ENCODE data around the gene MYO16. TPM values are rescaled to one million over a fixed set of nuclear protein-coding genes. Genes with fewer than 3 reads are reported as not detected.

MYO16 gene
- polyA plus RNA-seq, 2 of the 4 experiments (the other 2 are of a cell fraction), result 0.03 to 0.06 TPM

- Histone ChIP-seq H3K4me3 (no peak overlapping the region), H3K4me1 (0 out of 3 replicates have a peak, but pooled peaks cover 9% of the 10 kb centered on the region), H3K4me2 (no peak overlapping the region), H3K9me3 (no peaks in the 10 kb centered on the region), H3K27ac (no peak overlapping the region)
- ChIA-PET POLR2A (no interaction called here), CTCF (interaction anchor here (1.7 kb wide), 1 partner anchor 14 kb away, joined by 3 read pairs; no protein-coding TSS in a partner anchor)
- ATAC-seq (no peak), DNase-seq (ENCODE audit: low read depth in 1 of 2, low spot score in 1 of 2) (no peak), FAIRE-seq (no peak)
- WGBS (ENCODE audit: missing lambda C conversion rate), result 90% methylated on average over 10 of the region's 10 CpGs
- TF ChIP-seq RNF2 (IDR thresholded peaks at IDR 0.05; ENCODE audit: borderline replicate concordance, low read depth), result no peak
- TF ChIP-seq MAFK (IDR thresholded peaks at IDR 0.05; ENCODE audit: partially characterized antibody), result no peak
- TF ChIP-seq POLR2AphosphoS2 (conservative IDR thresholded peaks at IDR 0.05; ENCODE audit: low read length), result no peak
- TF ChIP-seq ZC3H11A (IDR thresholded peaks at IDR 0.05), result no peak
- no peak for TF ChIP-seq MYC (IDR thresholded peaks at IDR 0.05; ENCODE audit: borderline replicate concordance, low read length)
- no peak for TF ChIP-seq ZSCAN20 (CRISPR knock-in tag; IDR thresholded peaks at IDR 0.05)
- TF ChIP-seq, protein P1, sequence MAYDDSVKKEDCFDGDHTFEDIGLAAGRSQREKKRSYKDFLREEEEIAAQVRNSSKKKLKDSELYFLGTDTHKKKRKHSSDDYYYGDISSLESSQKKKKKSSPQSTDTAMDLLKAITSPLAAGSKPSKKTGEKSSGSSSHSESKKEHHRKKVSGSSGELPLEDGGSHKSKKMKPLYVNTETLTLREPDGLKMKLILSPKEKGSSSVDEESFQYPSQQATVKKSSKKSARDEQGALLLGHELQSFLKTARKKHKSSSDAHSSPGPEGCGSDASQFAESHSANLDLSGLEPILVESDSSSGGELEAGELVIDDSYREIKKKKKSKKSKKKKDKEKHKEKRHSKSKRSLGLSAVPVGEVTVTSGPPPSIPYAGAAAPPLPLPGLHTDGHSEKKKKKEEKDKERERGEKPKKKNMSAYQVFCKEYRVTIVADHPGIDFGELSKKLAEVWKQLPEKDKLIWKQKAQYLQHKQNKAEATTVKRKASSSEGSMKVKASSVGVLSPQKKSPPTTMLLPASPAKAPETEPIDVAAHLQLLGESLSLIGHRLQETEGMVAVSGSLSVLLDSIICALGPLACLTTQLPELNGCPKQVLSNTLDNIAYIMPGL (CRISPR knock-in tag; IDR thresholded peaks at IDR 0.05; ENCODE audit: borderline replicate concordance), result no peak
- TF ChIP-seq, protein P2, sequence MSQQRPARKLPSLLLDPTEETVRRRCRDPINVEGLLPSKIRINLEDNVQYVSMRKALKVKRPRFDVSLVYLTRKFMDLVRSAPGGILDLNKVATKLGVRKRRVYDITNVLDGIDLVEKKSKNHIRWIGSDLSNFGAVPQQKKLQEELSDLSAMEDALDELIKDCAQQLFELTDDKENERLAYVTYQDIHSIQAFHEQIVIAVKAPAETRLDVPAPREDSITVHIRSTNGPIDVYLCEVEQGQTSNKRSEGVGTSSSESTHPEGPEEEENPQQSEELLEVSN (IDR thresholded peaks at IDR 0.05; ENCODE audit: borderline replicate concordance, low read depth), result no peak
- no peak for TF ChIP-seq HOXA7 (CRISPR knock-in tag; IDR thresholded peaks at IDR 0.05)
- no peak for TF ChIP-seq BHLHE40 (IDR thresholded peaks at IDR 0.05; ENCODE audit: low read depth, low read length)
These were observed 223.6 kb downstream of the MYO16 start for GRCh38 chr13:108853031-108853430.

DNA sequence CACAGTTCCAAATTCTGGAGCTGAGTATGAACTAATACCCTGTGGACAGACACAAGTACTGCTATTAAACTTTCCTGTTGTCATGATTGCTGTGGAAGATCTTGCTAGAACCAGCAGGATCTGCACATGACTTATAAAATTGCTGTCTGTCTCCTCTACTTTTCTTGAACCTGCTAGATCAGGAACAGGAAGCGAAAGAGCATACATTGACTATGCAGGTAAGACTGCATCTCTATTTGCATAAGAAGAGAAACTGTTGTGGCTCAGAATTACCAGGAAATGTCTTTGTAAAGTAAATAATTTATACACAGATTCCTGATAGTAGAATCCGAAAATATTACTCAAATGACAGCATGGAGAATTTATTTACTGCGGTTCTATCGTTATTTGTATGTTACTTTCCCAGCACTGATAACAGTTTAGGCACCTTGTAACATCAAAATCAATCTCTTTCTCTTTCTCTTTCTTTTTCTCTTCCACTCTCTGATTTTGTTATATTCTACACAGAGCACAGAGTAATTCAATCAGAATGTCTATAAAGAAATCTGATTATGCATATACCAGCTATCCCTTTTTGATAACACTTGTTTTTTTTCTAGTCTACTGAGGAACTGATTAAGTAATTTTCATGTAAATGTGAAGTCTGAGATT lies 226.5 kb downstream of the MYO16 start:
- Histone ChIP-seq H3K9me3 (no peaks in the 10 kb centered on the region), H3K4me3 (no peak overlapping the region), H3K4me1 (peaks cover 28% of the 10 kb centered on the region), H3K27ac (no peak overlapping the region), H3K4me2 (no peak overlapping the region)
- ChIA-PET POLR2A (no interaction called here), CTCF (no interaction called here)
- ATAC-seq (no peak), DNase-seq (ENCODE audit: low read depth in 1 of 2, low spot score in 1 of 2) (no peak), FAIRE-seq (no peak)
- WGBS (ENCODE audit: missing lambda C conversion rate), result 77% methylated on average over 4 of the region's 4 CpGs
- TF ChIP-seq FOXS1 (CRISPR knock-in tag; IDR thresholded peaks at IDR 0.05), result no peak
- no peak for TF ChIP-seq ESRRA (IDR thresholded peaks at IDR 0.05; ENCODE audit: borderline replicate concordance, low read length)
- TF ChIP-seq, protein P2 (IDR thresholded peaks at IDR 0.05; ENCODE audit: borderline replicate concordance, low read depth), result no peak
- TF ChIP-seq MAZ (IDR thresholded peaks at IDR 0.05; ENCODE audit: borderline replicate concordance, low read depth, low read length), result no peak
- TF ChIP-seq, protein P3, sequence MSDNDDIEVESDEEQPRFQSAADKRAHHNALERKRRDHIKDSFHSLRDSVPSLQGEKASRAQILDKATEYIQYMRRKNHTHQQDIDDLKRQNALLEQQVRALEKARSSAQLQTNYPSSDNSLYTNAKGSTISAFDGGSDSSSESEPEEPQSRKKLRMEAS (IDR thresholded peaks at IDR 0.05), result no peak
- TF ChIP-seq POLR2A (IDR thresholded peaks at IDR 0.05; ENCODE audit: low read length), result no peak
- TF ChIP-seq ZSCAN20 (CRISPR knock-in tag; IDR thresholded peaks at IDR 0.05), result no peak
- TF ChIP-seq, protein P4, sequence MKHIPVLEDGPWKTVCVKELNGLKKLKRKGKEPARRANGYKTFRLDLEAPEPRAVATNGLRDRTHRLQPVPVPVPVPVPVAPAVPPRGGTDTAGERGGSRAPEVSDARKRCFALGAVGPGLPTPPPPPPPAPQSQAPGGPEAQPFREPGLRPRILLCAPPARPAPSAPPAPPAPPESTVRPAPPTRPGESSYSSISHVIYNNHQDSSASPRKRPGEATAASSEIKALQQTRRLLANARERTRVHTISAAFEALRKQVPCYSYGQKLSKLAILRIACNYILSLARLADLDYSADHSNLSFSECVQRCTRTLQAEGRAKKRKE (CRISPR knock-in tag; IDR thresholded peaks at IDR 0.05; ENCODE audit: low read depth), result no peak
- no peak for TF ChIP-seq SMC3 (IDR thresholded peaks at IDR 0.05)
- TF ChIP-seq ZC3H11A (IDR thresholded peaks at IDR 0.05), result no peak
- TF ChIP-seq SREBF2 (IDR thresholded peaks at IDR 0.05), result no peak
- no peak for TF ChIP-seq MYC (IDR thresholded peaks at IDR 0.05; ENCODE audit: borderline replicate concordance, low read length)
- no peak for TF ChIP-seq POLR2AphosphoS2 (conservative IDR thresholded peaks at IDR 0.05; ENCODE audit: low read length)
- TF ChIP-seq RFX5 (IDR thresholded peaks at IDR 0.05), result no peak
- no peak for TF ChIP-seq EP300 (IDR thresholded peaks at IDR 0.05)
